Mucosa of descending colon (tissue), 3 donors: ENCODE measurements around the gene PDGFD. TPM values are rescaled to one million over a fixed set of nuclear protein-coding genes. Genes with fewer than 3 reads are reported as not detected.

Source experiments
- ATAC-seq: fragments of 200-7000 bp; cut with Tn5 transposase; one replicate; pipeline ENCODE4 v1.9.1; 2020; ENCODE audit warnings: mild to moderate bottlenecking, moderate library complexity
- DNase-seq, 3 donors: peaks; one replicate each; pipeline ENCODE4 v3.0.0-alpha.2; 2020
- H3K36me3 ChIP-seq: fragments of 200-600 bp; one replicate; pipeline ENCODE4 v1.8.0; 2021; ENCODE audit warnings: low read depth, mild to moderate bottlenecking
- H3K4me1 ChIP-seq: fragments of 200-600 bp; one replicate; pipeline ENCODE4 v1.8.0; 2021; ENCODE audit warnings: low read depth, mild to moderate bottlenecking
- H3K4me3 ChIP-seq: fragments of 200-600 bp; one replicate; pipeline ENCODE4 v1.8.0; 2021; ENCODE audit warnings: mild to moderate bottlenecking
- H3K9me3 ChIP-seq: fragments of 200-600 bp; one replicate; pipeline ENCODE4 v1.8.0; 2021; ENCODE audit warnings: mild to moderate bottlenecking
- intact Hi-C, 2 donors: fragments of 100-400 bp; cut with DNase I in 1 of 2; cut with micrococcal nuclease in 1 of 2; formaldehyde crosslinking; loops; one replicate each; pipeline versions ENCODE4 v1.11.0 to v1.11.1; 2022; cut with DNase I, micrococcal nuclease
- total RNA-seq, 3 donors: library from RNA; stranded (reverse); fragmentation: NEBNext Ultra II Directional in 2 of 3; extraction: Animal tissue kit (Norgen Biotek cat#: 25700) in 2 of 3; gene quantifications; one replicate each; pipeline versions ENCODE4 v1.2.1 to v1.2.4, GENCODE V29; 2021 to 2023
- TF ChIP-seq, protein P1 (sequence below): fragments of 200-600 bp; IDR thresholded peaks from one replicate; pipeline ENCODE4 v1.8.0; 2022; ENCODE audit warnings: antibody characterized with exemption, mild to moderate bottlenecking
- donor health status: DM: no; HTN: no; CAD: no; lungs with moderate emphysema.
- donor health status: DM: no; HTN: no; CAD: no.
- donor health status: DM: no; HTN: yes; CAD: no.

PDGFD gene
- total RNA-seq, 3 donors from 2014 or later = 3.4 to 6.9 (median 5.7) TPM

DNA sequence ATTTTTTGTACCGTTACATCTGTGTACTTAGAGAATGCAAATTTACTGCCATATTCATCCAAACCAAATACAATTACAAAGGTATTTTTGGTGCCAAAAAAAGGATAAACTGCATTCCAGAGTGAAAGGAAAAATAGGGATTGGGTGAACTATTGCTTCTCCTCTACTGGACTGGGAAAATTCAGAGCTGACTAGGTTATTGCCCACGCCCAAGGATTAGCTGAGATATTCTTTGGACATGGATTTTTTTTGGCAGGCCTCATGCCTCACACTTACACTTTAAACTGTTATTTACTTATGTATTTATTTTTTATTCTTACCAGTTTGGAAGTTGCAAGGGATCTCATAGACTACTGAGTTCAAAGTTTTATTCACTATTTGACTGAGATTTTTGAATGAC, 203.8 kb downstream of the PDGFD start:
- TF ChIP-seq, protein P1, sequence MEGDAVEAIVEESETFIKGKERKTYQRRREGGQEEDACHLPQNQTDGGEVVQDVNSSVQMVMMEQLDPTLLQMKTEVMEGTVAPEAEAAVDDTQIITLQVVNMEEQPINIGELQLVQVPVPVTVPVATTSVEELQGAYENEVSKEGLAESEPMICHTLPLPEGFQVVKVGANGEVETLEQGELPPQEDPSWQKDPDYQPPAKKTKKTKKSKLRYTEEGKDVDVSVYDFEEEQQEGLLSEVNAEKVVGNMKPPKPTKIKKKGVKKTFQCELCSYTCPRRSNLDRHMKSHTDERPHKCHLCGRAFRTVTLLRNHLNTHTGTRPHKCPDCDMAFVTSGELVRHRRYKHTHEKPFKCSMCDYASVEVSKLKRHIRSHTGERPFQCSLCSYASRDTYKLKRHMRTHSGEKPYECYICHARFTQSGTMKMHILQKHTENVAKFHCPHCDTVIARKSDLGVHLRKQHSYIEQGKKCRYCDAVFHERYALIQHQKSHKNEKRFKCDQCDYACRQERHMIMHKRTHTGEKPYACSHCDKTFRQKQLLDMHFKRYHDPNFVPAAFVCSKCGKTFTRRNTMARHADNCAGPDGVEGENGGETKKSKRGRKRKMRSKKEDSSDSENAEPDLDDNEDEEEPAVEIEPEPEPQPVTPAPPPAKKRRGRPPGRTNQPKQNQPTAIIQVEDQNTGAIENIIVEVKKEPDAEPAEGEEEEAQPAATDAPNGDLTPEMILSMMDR = no peak
- Histone ChIP-seq H3K36me3 (no peaks in the 10 kb centered on the region), H3K4me1 (no peaks in the 10 kb centered on the region), H3K9me3 (no peaks in the 10 kb centered on the region), H3K4me3 (no peak overlapping the region)
- intact Hi-C loops = no loop called here
- DNase-seq = no peak
- ATAC-seq = no peak

DNA sequence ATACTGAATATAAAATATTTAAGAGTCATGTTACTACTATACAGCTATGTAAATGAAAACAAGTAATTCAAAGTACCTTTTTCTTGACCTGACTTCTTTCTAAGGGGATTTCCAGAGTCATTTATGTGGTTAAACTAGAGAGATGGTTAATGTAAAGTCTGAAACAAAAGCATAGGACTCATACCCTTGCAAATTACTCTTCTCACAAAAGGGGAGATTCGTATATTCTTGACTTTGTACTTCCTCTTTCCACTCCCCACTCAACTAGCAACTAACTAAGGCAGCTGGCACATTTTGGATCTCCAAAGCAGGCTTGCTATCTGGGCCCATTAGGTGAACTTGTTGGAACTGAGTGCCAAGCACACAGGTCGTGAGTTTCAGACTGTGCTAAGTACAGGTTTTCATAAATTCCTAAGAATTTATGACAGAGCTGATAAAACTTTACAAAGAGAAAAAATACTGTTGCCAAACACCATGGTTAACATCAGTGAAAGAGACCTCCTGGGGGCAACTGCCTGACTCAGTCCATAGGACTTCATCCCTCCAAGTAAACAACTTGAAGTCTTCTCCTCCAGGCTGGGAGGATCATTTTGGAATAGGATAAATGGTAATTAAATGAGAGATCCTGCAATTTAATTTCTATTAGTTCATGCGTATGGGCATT, 204.5 kb downstream of the PDGFD start:
- peaks cover under 1% of the 10 kb centered on the region for H3K4me1 ChIP-seq
- ATAC-seq (no peak), DNase-seq (no peak)
- intact Hi-C loops = no loop called here
- H3K9me3 ChIP-seq = no peaks in the 10 kb centered on the region
- H3K36me3 ChIP-seq = no peaks in the 10 kb centered on the region
- TF ChIP-seq, protein P1 = no peak
- no peak overlapping the region for H3K4me3 ChIP-seq

DNA sequence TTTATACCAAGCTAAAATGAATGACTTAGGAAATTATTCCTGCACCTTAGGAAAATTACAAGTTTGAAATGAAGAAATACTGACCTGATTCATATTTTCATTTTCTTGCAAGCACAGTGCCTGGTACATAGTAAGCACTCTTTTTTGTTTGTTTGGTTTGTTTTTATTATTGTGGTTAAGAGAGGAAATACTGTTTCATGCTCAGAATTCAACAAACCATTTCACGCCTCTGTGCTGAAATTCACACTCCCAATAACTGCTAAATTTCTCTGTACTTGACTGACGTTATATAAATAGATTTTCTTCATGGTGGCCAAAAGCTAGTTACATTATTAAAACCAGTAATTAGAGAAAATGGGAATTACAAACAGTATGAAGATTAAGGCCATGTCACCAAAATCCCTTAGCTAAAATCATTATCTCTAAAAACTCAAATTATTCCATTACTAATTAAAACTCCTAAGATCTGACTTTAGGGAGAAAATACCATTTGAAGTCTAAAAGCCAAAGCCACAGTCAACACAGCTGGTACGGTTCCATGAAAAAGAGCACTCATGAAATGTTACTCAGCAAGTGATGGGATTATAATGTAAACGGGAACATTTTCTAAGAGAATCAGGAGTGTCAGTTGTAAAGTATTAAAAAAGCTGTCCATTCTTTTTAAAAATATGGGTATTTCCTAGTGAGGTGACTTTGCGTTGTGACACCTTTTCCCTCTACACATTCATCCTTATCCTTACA, 205.3 kb downstream of the PDGFD start:
- Histone ChIP-seq H3K4me3 (no peak overlapping the region), H3K36me3 (no peaks in the 10 kb centered on the region), H3K9me3 (no peaks in the 10 kb centered on the region), H3K4me1 (peaks cover 5% of the 10 kb centered on the region)
- ATAC-seq (no peak), DNase-seq (no peak)
- intact Hi-C loops = no loop called here
- TF ChIP-seq, protein P1 = no peak

DNA sequence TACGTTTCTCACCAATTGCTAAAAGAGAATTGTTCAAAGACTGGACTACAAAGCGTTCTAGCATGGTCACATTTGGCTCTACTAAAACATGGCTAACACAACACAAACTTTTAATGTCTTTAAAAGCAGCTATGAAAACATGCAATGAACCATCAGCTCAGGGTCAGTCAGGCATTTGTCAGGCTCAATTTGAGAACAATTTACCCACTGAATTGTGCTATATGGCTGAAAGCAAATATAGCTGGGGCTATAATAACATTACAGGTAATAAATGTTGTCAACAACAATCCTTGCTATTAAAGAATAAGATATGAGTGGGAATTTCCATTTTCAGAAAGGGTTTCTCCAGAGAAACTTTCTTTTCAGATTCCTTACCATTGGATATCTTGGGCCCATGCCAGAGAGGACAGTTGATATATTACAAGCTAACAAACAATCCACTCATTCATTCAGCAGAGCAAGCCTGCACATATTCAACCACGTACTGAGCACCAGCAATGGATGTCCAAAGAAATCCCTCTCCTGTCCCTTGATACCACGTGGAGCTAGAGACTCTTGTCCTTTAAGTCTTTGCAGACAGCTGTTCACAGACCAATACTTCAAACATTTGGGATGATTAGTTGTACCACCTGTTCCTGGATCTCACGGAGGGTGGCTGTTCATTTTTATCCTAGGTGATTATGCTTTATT, 210.0 kb downstream of the PDGFD start:
- no peak overlapping the region for H3K4me3 ChIP-seq
- intact Hi-C loops = no loop called here
- no peaks in the 10 kb centered on the region for H3K36me3 ChIP-seq
- no peaks in the 10 kb centered on the region for H3K9me3 ChIP-seq
- DNase-seq = peak in 1 of 3 donors; percentile 60
- peaks cover 5% of the 10 kb centered on the region for H3K4me1 ChIP-seq
- TF ChIP-seq, protein P1 = no peak
- ATAC-seq = peak; percentile 75

DNA sequence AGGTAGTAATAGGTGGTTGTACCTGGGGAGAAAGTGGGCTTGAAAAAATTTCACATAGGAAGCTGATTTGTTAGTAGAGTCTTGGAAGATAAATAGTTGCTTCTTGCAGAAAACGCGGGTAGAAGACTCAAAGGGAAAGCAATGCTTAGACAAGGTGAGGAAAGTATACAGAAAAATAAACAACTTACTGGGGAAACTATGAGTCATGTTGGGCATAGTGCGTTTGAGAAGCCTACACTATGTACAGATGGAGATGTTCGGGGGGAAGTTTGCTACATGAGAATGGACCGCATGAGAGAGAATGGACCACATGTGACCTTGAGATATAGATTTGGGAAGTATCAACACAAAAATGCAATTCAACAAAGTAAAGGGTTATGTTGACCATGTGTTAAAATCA, 214.2 kb downstream of the PDGFD start:
- Histone ChIP-seq H3K9me3 (no peaks in the 10 kb centered on the region), H3K36me3 (no peaks in the 10 kb centered on the region), H3K4me3 (no peak overlapping the region), H3K4me1 (peaks cover 5% of the 10 kb centered on the region)
- ATAC-seq (no peak), DNase-seq (no peak)
- TF ChIP-seq, protein P1 = no peak
- intact Hi-C loops = no loop called here
